ENCODE measurements around the gene DDIT3. TPM values are rescaled to one million over a fixed set of nuclear protein-coding genes. Genes with fewer than 3 reads are reported as not detected.
A peak's percentile ranks its signal among the peaks of the same experiment; 100 is the strongest.

Gene DDIT3
- total RNA-seq, 1 experiment from 2014 or later = 84.7 TPM

DNA sequence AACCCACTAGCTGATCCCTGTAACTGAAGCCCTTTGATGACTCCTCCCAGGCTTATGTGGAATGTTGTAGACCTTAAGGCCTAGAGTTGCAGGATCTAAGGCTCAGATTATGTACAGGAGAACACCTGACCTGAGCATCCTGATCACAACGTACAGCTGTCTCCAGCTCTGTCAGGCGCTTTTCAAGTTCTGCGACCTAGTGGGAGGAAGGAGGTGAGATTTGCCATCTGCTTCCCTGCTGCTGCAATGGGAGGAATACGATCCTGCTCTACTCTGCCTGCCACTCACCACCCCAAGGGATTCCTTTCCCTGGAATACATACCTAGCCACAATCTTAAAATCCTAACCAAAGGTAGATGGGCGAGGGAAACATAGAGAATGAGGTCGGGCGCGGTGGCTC, 12.8 kb upstream of the DDIT3 start:
- intact Hi-C loops (cut with micrococcal nuclease) = no loop called here
- Histone ChIP-seq H3K9me3 (ENCODE audit: control insufficient read depth in 1 of 2, insufficient read depth in 1 of 2, low read depth in 1 of 2, low read length in 2 of 2) (no peaks in the 10 kb centered on the region), H3K9me2 (ENCODE audit: insufficient read depth) (no peaks in the 10 kb centered on the region), H3K27me3 (ENCODE audit: insufficient read depth, low read length) (no peaks in the 10 kb centered on the region), H2AFZ (ENCODE audit: low read depth, low read length, poor library complexity, severe bottlenecking) (no peak overlapping the region), H3K9ac (ENCODE audit: low read length) (no peak overlapping the region), H3K4me3 (replicated peaks in 1 of 2; ENCODE audit: low read depth in 1 of 2, low read length in 2 of 2) (no peak overlapping the region), H3K4me1 (ENCODE audit: control insufficient read depth in 1 of 2, insufficient read depth in 2 of 2, low read length in 2 of 2) (no peaks in the 10 kb centered on the region), H3K36me3 (ENCODE audit: control insufficient read depth in 1 of 2, insufficient read depth in 2 of 2, low read length in 2 of 2) (peaks cover 33 to 39% of the 10 kb centered on the region in 2 experiments; a peak in 3 of 4 replicates), H3K4me2 (ENCODE audit: low read length) (no peak overlapping the region), H3K27ac (ENCODE audit: low read depth, low read length) (no peak overlapping the region), H3K79me2 (ENCODE audit: insufficient read depth, low read length) (no peaks in the 10 kb centered on the region), H4K20me1 (ENCODE audit: insufficient read depth) (no peaks in the 10 kb centered on the region)
- no TSS peak for BruUV-seq (replicated peaks)
- DNase-seq (ENCODE audit: low read depth, low spot score) (no peak), ATAC-seq (no peak)
- RAD21 ChIA-PET (ENCODE audit: low non-redundant PET in 1 of 2, low total read pairs in 2 of 2, uncharacterized antibody in 2 of 2, unreplicated experiment in 2 of 2) = no interaction called here
- POLR2A ChIA-PET = interaction anchor here (2.6 kb wide), 1 partner anchor 13 kb away, joined by 8 read pairs; the partner anchor contains the start of gene DCTN2
- CTCF ChIA-PET = no interaction called here
- TF ChIP-seq ZNF274 (IDR thresholded peaks at IDR 0.05; ENCODE audit: low read depth, low read length) = no peak

DNA sequence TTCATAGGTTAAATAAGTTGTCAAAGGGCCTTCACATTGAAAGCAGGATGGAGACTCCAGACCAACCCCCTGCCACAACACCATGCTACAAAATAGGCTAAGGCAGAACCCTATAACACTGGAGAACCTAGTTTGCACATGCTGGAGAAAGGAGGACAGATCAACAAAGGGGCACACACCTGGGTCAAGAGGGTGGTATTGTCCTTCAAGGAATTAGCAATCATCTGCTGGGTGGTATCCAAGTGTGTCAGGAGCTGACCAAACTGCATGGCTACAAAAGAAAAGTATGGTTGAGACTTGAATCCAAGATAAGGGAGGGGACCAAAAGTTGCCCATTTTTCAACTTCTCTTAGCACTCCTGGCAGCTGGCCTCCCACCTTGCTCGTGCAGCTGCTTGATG, 11.5 kb upstream of the DDIT3 start:
- Histone ChIP-seq H3K4me1 (ENCODE audit: control insufficient read depth in 1 of 2, insufficient read depth in 2 of 2, low read length in 2 of 2) (no peaks in the 10 kb centered on the region), H3K27me3 (ENCODE audit: insufficient read depth, low read length) (no peaks in the 10 kb centered on the region), H3K9me3 (ENCODE audit: control insufficient read depth in 1 of 2, insufficient read depth in 1 of 2, low read depth in 1 of 2, low read length in 2 of 2) (no peaks in the 10 kb centered on the region), H4K20me1 (ENCODE audit: insufficient read depth) (no peaks in the 10 kb centered on the region), H3K4me3 (replicated peaks in 1 of 2; ENCODE audit: low read depth in 1 of 2, low read length in 2 of 2) (no peak overlapping the region), H3K36me3 (ENCODE audit: control insufficient read depth in 1 of 2, insufficient read depth in 2 of 2, low read length in 2 of 2) (peaks cover 42 to 44% of the 10 kb centered on the region in 2 experiments; a peak in 3 of 4 replicates), H3K79me2 (ENCODE audit: insufficient read depth, low read length) (no peaks in the 10 kb centered on the region), H3K4me2 (ENCODE audit: low read length) (no peak overlapping the region), H3K9ac (ENCODE audit: low read length) (no peak overlapping the region), H2AFZ (ENCODE audit: low read depth, low read length, poor library complexity, severe bottlenecking) (no peak overlapping the region), H3K9me2 (ENCODE audit: insufficient read depth) (no peaks in the 10 kb centered on the region), H3K27ac (ENCODE audit: low read depth, low read length) (no peak overlapping the region)
- POLR2A ChIA-PET = interaction anchor here (0.8 to 2.6 kb wide), 3 partner anchors 11 to 45 kb away, joined by 3 to 8 read pairs (median 3); partner anchors contain the start of genes DCTN2 and DDIT3
- intact Hi-C loops (cut with micrococcal nuclease) = no loop called here
- TF ChIP-seq POLR2A (IDR thresholded peaks at IDR 0.05; ENCODE audit: borderline replicate concordance, extremely low read depth, insufficient read depth, insufficient read length) (no peak), POLR2AphosphoS5 (IDR thresholded peaks at IDR 0.05; ENCODE audit: low read depth, low read length) (0 out of 2 replicates have a peak, but pooled peaks have one; percentile 13), ZFX (IDR thresholded peaks at IDR 0.05) (no peak), CBX3 (IDR thresholded peaks at IDR 0.05; ENCODE audit: low read depth) (no peak), RAD21 (IDR thresholded peaks at IDR 0.05; ENCODE audit: low read depth) (no peak), SP1 (IDR thresholded peaks at IDR 0.05; ENCODE audit: low read depth) (no peak)
- 0 out of 2 replicates have a peak, but pooled peaks have one; percentile 5 for ATAC-seq
- DNase-seq (ENCODE audit: low read depth, low spot score) = no peak
- RAD21 ChIA-PET (ENCODE audit: low non-redundant PET in 1 of 2, low total read pairs in 2 of 2, uncharacterized antibody in 2 of 2, unreplicated experiment in 2 of 2) = no interaction called here
- CTCF ChIA-PET = no interaction called here
- no TSS peak for BruUV-seq (replicated peaks)

All from HCT116 (cell line).